SK-N-SH treated with all-trans-retinoic acid at 6 μM for 48 hours (cell line): Measurements from ENCODE around the gene SFXN5.

Experiments used
- ATAC-seq: fragments of 200-7000 bp; cut with Tn5 transposase; 3 replicates; pipeline ENCODE4 v1.9.1; 2020; ENCODE audit warnings: mild to moderate bottlenecking, moderate library complexity
- ARNTL ChIP-seq: fragments of 450-650 bp; formaldehyde crosslinking; IDR thresholded peaks from 2 replicates; pipeline ENCODE4 v1.5.0; 2020; ENCODE audit warnings: low read depth, mild to moderate bottlenecking, moderate library complexity, borderline replicate concordance
- BACH2 ChIP-seq: fragments of 250-450 bp; sonication (Bioruptor Pico); IDR thresholded peaks from 2 replicates; pipeline ENCODE4 v1.9.0; 2021; ENCODE audit warnings: mild to moderate bottlenecking, borderline replicate concordance
- CREB5 ChIP-seq: fragments of 250-450 bp; sonication (Bioruptor Pico); IDR thresholded peaks from 2 replicates; pipeline ENCODE4 v1.5.1; 2020; ENCODE audit warnings: low read depth, mild to moderate bottlenecking, moderate library complexity
- CSDC2 ChIP-seq: fragments of 250-450 bp; sonication (Bioruptor Pico); IDR thresholded peaks from 2 replicates; pipeline ENCODE4 v1.5.0; 2020; ENCODE audit warnings: mild to moderate bottlenecking, moderate library complexity
- OSR1 ChIP-seq: fragments of 250-450 bp; sonication (Bioruptor Pico); IDR thresholded peaks from 2 replicates; pipeline ENCODE4 v1.8.0; 2022; ENCODE audit warnings: moderate library complexity, mild to moderate bottlenecking, inconsistent platforms
- PATZ1 ChIP-seq: fragments of 250-450 bp; sonication (Bioruptor Pico); IDR thresholded peaks from 2 replicates; pipeline ENCODE4 v1.8.0; 2020; ENCODE audit warnings: mild to moderate bottlenecking, moderate library complexity, borderline replicate concordance
- POU6F1 ChIP-seq: fragments of 250-450 bp; sonication (Bioruptor Pico); IDR thresholded peaks from 2 replicates; pipeline ENCODE4 v1.8.0; 2021; ENCODE audit warnings: low read depth, mild to moderate bottlenecking, moderate library complexity, borderline replicate concordance
- PPARA ChIP-seq: fragments of 250-450 bp; sonication (Bioruptor Pico); IDR thresholded peaks from 2 replicates; pipeline ENCODE4 v1.5.0; 2020; ENCODE audit warnings: mild to moderate bottlenecking, borderline replicate concordance
- SNAI2 ChIP-seq: fragments of 250-450 bp; sonication (Bioruptor Pico); IDR thresholded peaks from 2 replicates; pipeline ENCODE4 v1.5.0; 2020; ENCODE audit warnings: mild to moderate bottlenecking, moderate library complexity
- TOX ChIP-seq: fragments of 250-450 bp; sonication (Bioruptor Pico); IDR thresholded peaks from 2 replicates; pipeline ENCODE4 v1.8.0; 2021; ENCODE audit warnings: mild to moderate bottlenecking, moderate library complexity, borderline replicate concordance
- TSHZ2 ChIP-seq: fragments of 250-450 bp; sonication (Bioruptor Pico); IDR thresholded peaks from 2 replicates; pipeline ENCODE4 v1.5.0; 2020; ENCODE audit warnings: mild to moderate bottlenecking, moderate library complexity
- ZC3H10 ChIP-seq: fragments of 250-450 bp; sonication (Bioruptor Pico); IDR thresholded peaks from 2 replicates; pipeline ENCODE4 v1.5.1; 2021; ENCODE audit warnings: mild to moderate bottlenecking, moderate library complexity
- ZFP3 ChIP-seq: fragments of 250-450 bp; sonication (Bioruptor Pico); IDR thresholded peaks from 2 replicates; pipeline ENCODE4 v1.5.0; 2020; ENCODE audit warnings: mild to moderate bottlenecking, moderate library complexity
- ZFP30 ChIP-seq: fragments of 450-650 bp; formaldehyde crosslinking; IDR thresholded peaks from 2 replicates; pipeline ENCODE4 v1.5.0; 2022; ENCODE audit warnings: mild to moderate bottlenecking, moderate library complexity
- ZNF70 ChIP-seq: fragments of 450-650 bp; formaldehyde crosslinking; IDR thresholded peaks from 2 replicates; pipeline ENCODE4 v1.5.0; 2020; ENCODE audit warnings: mild to moderate bottlenecking, moderate library complexity

SFXN5 gene

GRCh38 chr2:72945450-72946019 lies 126.0 kb downstream of the SFXN5 start:
- TF ChIP-seq CREB5 (CRISPR knock-in tag) = no peak
- no peak for TF ChIP-seq PPARA (CRISPR knock-in tag)
- no peak for TF ChIP-seq PATZ1
- TF ChIP-seq ZC3H10 (CRISPR knock-in tag) = no peak
- no peak for ATAC-seq

- TF ChIP-seq ZFP3 = no peak
- TF ChIP-seq SNAI2 (CRISPR knock-in tag) = no peak
- no peak for TF ChIP-seq TSHZ2 (CRISPR knock-in tag)
- TF ChIP-seq ZNF70 (CRISPR knock-in tag) = no peak
- ATAC-seq = no peak
Measured at GRCh38 chr2:72944804-72945449, 126.6 kb downstream of the SFXN5 start.

GRCh38 chr2:72943540-72944395 lies 127.7 kb downstream of the SFXN5 start:
- TF ChIP-seq ARNTL (CRISPR knock-in tag) = no peak
- TF ChIP-seq ZFP3 = no peak
- no peak for TF ChIP-seq SNAI2 (CRISPR knock-in tag)
- no peak for TF ChIP-seq ZFP30 (CRISPR knock-in tag)
- no peak for TF ChIP-seq BACH2
- TF ChIP-seq, all 23 proteins: peak for 0
- ATAC-seq = no peak

GRCh38 chr2:72942881-72943418 lies 128.6 kb downstream of the SFXN5 start:
- TF ChIP-seq SNAI2 (CRISPR knock-in tag) = no peak
- no peak for TF ChIP-seq ZNF70 (CRISPR knock-in tag)
- no peak for TF ChIP-seq OSR1 (CRISPR knock-in tag)
- TF ChIP-seq ZC3H10 (CRISPR knock-in tag) = no peak
- TF ChIP-seq POU6F1 (CRISPR knock-in tag) = no peak
- no peak for TF ChIP-seq BACH2
- TF ChIP-seq CSDC2 (CRISPR knock-in tag) = no peak
- no peak for TF ChIP-seq TSHZ2 (CRISPR knock-in tag)
- no peak for TF ChIP-seq PPARA (CRISPR knock-in tag)
- TF ChIP-seq TOX = no peak
- no peak for ATAC-seq
